NCI-H748 treated with DMSO at 0.1 percent for 48 hours (cell line): ENCODE data around the gene PDIA5.
"Not testable (repeated sequence)": the region's sequence is repeated elsewhere in the genome, so short reads cannot be mapped to it uniquely, and the experiment has no call there.

ENCODE experiments used
- DNase-seq: peaks from one replicate; lab custom pipeline; 2025; lab: John Stamatoyannopoulos, UW

PDIA5 gene

DNA sequence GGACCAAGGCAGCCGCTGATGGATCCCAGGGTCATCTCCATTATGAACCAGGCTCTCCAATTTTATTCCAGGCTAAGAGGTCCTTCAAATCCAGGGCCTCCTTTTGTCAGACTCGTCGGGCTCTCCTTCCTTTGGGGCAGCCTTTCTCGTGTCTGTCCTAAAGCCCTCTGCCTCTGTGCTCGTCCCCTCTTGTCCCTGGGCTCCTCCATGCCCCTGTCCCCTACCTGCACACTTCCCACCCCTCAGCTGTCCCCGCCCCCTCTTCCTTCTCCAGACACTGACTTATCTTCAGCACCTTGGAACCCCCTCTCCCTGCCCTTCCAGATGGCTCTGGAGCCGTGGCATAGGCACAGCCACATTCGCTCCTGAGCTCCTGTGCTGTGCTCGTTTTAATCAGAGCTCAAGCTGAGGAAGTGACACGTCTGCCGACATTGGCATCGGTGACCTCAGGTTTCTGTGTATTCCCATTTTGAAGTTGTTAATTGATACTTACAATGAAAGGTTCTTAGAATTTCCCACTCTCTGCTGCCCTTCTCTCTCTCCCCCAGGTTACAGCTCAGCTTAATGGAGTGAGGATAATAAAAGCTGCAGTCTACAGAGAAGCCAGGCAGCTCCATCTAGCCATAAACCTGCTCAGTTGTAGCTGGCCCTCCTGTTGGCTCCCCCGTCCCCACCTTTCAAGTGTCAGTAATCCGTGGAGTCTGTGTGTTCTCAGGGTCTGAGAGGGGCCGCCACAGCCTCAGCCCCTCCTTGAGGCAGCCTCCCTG lies 83.8 kb downstream of the PDIA5 start:
- no peak for DNase-seq

DNA sequence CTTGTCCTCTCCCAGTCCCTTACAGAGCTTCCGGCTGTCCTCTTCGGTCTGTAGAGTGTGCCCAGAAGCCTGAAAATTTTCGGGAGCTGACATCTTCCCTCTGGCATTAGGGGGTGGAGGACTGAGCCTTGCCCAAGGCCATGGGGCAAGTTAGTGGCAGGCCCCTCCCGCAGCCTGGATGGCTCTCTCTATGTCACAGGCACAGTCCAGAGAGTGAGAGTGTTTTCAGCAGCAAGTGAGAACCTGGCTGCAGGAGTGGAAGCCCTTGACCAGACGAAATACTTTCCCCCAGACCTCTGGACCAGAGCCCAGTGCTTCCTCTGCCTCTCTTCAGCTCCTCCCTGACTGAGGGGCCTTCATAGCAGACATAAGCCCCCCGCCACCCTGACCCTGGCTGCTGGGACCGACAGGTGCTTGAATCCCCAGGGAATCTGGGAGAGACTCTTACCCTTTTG lies 84.5 kb downstream of the PDIA5 start:
- no peak for DNase-seq

DNA sequence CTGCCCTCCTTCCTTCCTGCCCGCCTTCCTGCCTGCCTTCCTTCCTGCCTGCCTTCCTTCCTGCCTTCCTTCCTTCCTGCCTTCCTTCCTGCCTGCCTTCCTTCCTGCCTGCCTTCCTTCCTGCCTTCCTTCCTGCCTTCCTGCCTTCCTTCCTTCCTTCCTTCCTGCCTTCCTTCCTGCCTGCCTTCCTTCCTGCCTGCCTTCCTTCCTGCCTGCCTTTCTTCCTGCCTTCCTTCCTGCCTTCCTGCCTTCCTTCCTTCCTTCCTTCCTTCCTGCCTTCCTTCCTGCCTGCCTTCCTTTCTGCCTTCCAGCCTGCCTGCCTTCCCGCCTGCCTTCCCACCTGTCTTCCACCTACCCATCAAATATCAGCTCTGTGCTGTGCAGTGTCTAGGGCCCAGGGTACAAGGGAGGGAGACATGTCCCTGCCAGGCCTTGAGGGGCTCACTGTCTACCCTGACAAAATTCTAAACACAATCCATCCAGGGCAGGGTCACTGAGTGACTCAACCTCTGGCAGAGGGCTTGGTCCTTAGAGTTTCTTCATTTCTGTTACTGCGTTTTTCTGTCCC lies 85.1 kb downstream of the PDIA5 start:
- DNase-seq: not testable (repeated sequence)

DNA sequence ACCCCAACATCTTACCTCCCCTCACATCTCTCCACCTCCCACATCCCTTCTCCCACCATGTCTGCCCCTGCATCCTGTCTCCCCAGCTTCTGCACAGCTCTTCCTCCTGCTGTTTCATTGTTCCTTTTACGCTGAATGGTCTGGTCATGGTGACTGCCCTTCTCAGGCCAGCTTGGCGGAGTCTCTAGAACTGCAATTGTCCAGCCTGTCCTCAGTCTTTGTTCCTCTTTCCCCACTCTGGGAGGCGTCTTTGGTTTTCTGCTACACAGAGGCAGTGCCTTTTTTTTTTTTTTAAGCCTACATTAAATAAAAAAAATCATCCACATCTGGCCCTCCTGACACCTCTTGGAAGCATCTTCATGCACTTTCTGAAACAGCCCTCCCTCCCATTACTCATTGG lies 85.9 kb downstream of the PDIA5 start:
- no peak for DNase-seq

DNA sequence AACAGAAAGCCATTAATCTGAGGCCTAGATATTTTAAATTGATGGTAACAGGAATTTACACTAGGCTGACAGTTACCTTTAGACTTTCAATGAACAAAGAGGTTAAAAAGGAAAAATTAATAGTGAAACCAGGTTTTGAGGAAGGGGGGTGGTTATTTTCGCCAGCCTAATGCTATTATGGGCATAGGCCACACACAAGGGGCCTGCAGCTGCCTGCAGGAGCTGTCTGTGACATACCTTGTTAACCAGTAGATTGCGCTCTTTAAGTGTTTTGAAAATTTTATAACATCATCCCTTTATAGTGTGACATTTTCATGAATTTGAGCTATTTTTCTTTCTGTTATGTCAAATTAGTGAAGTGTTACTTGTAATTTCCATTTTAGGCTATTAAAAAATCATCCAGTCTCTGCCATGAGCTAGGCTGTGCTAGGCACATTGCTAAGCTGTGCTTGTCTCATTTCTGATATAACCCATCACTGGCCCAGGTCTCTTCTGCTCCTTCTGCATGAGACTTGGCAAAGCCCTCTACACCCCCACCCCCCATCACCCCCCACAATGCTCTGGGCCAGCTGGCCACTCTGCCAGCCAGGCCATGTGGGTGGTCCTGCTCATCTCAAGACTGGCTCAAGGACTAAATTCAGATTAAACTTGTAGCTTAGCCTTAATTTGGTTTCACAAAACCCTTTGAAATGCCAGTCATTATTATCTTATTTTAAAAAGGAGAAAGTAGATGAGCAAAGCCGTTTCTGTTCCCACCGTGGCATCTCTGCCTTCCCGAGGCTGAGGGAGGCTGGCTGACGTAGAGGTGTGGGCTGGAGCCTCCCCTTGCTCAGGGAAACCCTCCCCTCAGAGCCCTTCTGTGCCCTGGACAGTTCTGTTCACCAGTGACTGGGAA lies 86.5 kb downstream of the PDIA5 start:
- DNase-seq: no peak

DNA sequence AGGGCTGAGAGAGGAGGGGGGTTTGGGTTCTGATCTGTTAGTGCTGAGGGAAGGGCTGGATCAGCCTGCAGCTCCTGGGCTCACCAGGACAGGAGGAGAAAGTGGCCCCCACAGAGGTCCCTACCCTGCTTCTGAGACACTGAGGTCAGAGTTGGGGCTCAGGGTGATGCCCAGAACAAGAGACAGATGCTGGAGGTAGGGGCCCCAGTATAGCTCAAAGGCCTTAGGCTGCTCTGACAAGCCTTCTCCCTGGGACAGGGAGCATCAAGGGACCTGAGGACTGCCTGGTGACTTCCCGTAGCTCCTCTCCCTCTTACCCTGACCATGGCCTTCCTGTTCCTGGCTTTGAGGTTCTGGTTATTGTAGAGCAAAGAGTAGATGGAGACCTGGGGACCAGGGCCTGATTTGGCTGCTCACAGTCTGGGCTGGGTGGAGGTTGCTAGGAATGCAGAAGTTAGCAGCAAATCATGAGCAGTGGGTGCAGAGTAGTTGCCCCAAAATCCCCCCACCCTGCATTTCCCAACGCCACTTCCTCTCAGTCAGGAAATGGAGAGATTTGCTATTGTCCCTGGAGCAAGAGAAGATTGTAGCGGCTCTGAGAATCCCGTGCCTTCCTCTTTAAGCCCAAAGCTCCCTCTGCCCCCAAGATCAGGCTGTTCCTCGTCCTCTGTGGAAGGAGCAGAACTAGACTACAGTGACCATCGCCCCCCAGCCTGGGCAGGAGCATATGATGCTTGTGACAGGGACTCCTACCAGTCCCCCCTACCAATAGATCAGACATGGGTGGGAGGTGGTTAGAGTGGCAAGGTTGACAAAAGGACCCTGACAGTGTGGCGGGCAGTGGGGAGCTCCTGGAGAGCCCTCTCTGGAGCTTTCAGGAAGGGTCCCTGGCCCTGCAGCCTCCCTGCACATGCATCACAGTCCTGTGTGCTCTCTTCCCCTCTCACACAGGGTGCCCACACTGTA lies 87.5 kb downstream of the PDIA5 start:
- no peak for DNase-seq

DNA sequence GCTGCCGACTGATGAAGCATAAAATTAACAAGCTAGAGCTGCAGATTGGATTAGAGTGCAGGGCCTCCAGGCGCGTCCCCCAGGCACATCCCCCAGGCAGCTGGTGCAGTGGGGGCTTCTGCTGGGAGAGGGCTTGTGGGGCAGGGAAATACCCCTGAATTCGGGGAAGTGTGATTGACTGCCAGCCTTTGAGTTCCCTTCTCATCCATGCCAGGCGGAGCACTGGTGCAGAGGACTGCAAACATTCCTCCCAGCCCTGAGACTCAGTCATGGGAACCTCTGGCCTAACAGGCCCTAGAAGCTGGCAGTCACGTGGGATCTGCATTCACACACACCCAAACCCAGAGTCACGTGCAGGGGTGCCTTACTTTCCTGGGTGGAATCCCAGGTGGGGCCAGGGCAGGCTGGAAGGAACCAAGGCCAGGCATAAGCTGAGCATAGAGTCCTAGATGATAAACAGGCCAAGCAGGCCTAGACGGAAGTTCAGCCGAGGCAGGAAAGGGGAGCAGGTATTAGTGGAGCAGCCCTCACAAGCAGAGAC lies 88.7 kb downstream of the PDIA5 start:
- DNase-seq: no peak

DNA sequence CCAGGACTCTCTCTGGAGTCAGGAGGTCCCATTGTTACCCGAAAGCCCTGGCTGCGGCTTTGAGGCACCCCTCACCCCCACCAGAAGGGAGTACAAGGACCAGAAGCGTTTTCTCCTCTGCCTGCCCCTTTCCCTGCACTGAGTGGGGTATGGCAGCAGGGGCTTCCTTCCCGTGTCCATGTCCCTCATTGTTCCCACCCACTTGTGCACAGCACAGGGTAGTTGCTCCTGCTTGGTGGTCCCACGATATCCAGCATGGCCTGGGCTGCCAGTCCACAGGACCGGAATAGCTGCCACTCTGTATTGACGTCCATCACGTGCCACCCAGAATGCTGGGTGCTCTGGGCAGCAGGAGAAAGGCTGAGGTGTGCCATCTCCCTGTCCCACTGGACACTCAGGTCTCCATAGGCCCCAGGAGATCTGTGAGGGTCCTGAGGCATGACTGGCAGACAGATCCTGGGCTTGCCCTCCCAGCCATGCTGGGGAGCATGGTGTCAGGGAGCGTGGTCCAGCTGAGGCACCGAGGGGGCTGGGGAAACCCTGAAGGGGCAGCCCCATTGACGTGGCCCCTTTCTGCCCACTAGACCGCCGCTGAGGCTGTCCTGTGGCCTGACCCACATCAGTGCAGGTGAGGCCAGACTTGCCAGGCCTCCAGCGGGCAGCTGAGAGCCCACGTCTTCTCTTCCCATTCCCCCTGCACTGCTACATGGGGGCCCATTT lies 89.6 kb downstream of the PDIA5 start:
- DNase-seq: no peak

DNA sequence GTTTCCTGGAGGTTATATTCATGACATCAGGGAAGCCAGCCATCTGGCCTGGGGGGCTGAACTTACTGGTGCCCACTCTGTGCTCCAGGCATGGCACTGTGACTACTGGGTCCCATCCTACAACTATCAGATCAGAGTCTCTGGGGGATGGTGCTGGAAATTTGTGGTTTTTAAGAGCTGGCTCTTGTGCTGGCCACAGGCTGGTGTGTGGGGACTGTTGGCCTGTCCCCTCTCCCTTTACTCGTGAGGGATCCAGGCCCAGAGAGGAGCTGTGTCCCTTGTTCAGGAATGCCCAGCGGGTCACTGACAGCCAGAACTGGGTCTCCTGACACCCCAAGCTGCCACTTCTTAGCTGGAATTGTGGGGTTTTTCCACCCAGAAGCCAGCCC lies 90.4 kb downstream of the PDIA5 start:
- no peak for DNase-seq

DNA sequence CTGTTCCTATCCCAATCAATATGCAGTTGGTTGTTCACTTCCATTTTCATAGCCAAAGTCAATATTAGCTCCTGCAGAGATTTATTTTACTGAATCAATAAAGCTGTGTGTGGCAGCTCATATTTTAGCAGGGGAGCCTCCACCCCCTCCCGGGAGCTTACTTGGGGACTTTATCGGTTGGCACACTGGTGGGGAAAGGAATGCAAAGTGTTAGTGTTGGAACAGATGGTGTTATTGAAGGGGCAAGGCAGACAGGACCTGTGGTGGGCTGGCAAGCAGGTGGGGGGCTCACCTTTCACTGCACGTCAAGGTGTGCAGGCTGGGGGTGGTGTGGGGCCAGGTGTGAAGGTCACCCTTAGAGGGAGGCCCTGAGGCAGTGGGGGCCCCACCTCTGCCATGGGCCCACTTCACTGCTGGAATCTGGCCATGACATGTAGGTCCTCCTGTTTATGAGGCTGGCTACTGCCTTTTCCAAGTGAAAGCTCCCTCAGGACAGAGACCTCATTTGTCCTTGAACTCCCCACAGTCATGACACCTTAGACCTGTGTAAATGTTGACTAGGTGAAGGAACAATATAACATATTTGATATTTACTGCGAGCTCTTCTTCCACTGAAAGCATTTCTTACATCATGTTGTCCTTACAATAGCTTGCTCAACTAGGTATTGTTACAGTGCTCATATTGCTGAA lies 90.9 kb downstream of the PDIA5 start:
- DNase-seq: no peak

DNA sequence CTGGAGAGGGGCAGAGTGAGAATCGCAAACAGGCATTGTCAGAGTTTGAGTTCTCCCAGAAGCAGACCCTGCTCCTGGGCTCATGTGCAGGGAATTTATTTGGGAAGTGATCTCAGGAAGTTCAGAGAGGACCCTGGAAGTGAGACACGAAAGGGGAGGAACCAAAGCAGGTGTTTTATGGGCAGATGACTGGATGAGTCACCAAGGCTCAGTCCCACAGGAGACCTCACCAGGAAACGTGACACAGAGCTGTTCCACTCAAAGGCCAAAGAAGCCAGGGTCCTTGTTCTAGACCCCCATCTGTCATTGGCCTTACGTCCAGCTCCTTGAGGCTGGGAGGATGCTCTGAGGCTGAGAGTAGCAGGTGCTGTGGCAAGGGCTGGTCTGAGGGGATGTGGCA lies 91.5 kb downstream of the PDIA5 start:
- no peak for DNase-seq

DNA sequence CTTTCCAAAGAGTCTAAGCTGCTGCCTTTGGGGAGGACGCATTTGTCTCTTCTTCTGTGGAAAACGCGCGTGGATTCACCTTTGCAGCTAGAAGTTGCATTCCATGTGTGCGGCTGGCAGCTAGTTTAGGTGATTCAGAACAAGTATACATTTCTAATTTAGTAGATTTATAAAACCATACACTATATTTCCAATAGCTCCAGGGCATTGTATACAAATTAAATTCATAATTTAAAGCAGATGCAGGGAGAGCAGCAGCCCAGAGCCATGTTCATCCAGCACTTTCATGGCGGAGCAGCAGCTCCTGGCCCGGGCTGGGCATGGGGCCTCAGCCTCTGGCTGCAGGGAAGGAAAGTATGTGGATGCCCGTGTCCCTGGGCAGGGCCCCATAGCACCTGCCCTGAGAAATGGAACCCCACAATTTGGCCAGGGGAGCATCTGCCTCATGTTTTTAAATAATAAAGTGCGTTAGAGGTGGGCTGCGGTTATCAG lies 92.1 kb downstream of the PDIA5 start:
- no peak for DNase-seq

DNA sequence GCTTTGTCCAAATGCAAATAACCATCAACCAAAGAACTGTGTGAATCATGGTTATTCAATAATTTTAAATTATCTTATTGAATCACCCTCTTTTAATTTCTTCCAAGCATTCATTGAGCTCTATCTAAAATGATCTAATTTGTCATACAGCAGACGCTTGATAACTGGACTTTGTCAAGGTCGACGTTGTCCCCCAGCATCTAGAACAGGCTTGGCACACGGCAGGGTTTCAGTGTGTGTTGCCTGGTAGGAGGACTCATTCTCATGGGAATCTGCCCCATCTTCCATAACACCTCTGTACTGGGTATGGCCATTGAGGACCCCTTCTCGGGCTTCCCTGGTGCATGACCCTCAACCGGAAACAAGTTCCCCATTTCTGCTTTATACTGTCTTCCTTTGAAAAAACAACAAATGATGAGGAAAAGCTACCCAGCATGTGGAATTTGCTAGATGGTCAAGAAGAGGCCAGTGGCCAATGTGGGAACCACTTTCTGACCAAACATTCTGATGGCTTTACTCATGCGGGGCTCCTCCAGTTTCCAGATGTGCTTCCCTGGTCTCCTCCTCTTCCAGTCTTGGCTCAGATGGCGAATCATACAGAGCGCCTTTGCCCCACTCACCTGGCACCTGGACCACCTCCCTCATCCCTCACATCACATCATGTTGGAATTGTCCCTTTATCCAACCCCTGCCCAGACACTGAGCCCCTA lies 93.3 kb downstream of the PDIA5 start:
- DNase-seq: no peak

DNA sequence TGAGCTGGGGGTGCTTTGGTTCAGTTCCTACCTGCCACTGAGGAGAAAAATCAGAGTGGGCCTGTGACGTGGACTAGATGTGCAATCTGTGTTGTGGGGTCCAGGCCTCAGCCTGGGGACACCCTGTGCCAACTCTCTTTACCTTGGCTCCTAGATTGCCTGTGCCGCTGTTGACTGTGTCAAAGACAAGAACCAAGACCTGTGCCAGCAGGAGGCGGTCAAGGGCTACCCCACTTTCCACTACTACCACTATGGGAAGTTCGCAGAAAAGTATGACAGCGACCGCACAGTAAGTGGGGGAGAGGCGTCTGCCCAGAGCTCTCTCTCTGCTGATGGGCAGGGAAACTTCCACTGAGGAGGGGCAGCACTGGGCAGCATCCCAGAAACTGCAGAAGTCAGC lies 94.3 kb downstream of the PDIA5 start:
- DNase-seq: no peak

DNA sequence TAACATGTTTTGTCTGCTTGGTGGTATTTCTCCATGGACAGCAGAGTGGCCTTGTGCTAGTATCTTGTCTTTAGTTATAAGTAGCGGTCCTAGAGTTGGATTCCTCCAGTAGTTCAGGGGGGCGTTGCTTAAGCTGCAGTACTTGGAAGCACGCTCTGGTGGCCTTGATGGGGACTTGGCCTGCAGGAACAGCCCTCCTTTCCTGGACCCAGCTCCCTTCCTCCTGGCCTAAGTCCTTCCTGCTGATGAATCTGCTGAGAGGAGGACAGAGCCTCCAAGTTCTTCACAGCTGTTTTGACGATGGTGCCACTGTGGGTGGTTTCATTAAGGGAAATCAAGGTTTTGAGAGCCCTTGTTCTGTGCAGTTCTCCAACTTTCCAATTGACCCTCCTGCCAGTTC lies 96.3 kb downstream of the PDIA5 start:
- DNase-seq: no peak

DNA sequence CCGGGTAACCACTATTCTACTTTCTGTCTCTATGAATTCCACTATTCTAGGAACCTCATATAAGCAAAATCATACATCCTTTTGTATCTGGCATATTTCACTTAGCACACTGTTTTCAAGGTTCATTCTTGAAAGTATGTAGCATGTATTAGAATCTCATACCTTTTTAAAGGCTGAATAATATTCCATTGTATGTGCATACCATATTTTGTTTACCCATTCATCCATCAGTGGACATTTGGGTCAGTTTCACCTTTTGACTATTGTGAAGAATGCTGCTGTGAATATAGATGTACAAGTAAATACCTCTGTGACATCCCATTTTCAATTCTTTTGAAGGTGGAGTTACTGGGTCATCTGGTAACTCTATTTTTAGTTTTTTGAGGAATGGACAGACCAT lies 98.3 kb downstream of the PDIA5 start:
- DNase-seq: no peak

DNA sequence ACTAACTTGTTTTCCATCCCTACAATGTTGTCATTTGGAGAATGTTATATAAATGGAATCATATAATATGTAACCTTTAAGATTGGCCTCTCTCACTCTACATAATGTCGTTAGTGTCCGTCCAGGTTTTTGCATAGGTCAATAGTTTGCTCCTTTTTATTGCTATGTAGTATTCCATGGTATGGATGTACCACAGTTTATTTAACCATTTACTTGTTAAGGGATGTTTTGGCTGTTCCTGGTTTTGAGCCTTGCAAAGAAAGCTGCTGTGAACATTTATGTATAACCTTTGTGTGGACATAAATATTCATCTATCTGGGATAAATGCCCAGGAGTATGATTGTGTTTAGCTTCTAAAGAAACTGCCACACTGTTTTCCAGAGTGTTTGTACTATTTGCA lies 100.9 kb downstream of the PDIA5 start:
- no peak for DNase-seq

DNA sequence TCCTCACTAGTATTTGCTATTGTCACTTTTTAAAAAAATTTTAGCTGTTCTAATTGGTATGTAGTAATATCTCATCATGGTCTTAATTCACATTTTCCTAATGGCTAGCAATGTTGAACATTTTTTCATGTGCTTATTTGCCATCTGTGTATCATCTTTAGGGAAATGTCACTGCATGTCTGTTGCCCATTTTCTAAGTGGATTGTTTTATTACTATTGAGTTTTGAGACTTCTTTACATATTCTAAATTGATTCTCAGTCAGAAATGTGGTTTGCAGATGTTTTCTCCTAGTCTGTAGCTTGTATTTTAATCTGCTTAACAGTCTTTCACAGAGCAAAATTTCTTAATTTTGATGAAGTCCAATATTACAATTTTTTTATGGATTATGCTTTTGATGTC lies 101.3 kb downstream of the PDIA5 start:
- no peak for DNase-seq

DNA sequence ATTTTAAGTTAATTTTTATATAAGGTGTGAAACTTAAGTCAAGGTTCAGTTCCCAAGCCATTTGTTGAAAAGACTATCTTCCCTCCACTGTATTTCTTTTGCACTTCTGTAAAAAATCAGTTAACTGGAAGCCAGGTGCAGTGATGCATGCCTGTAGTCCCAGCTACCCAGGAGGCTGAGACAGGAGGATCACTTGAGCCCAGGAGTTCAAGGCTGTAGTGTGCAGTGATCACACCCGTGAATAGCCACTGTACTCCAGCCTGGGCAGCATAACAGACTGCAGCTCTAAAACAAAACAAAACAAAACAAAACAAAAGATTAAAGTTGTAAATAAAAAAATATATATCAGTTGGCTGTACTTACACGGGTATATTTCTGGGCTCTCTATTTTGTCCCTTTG lies 101.8 kb downstream of the PDIA5 start:
- DNase-seq: no peak
